Tibial nerve (tissue), 3 donors: ENCODE measurements around the gene B4GALNT1.

ENCODE experiments used
- POLR2A ChIP-seq, 2 donors: fragments of 450-650 bp; IDR thresholded peaks; one replicate each; pipeline ENCODE4 v1.6.1; 2017; ENCODE audit warnings: antibody characterized with exemption in 2 of 2, mild to moderate bottlenecking in 2 of 2, moderate library complexity in 2 of 2
- TF ChIP-seq, protein P1 (sequence below), 5 experiments: fragments of 200-600 bp in 3 of 5; fragments of 450-650 bp in 2 of 5; sonication (generic) in 3 of 5; IDR thresholded peaks; one replicate each; pipeline ENCODE4 v1.5.1; 2016 to 2019; ENCODE audit warnings: antibody characterized with exemption in 5 of 5, mild to moderate bottlenecking in 3 of 5, moderate library complexity in 2 of 5

DNA sequence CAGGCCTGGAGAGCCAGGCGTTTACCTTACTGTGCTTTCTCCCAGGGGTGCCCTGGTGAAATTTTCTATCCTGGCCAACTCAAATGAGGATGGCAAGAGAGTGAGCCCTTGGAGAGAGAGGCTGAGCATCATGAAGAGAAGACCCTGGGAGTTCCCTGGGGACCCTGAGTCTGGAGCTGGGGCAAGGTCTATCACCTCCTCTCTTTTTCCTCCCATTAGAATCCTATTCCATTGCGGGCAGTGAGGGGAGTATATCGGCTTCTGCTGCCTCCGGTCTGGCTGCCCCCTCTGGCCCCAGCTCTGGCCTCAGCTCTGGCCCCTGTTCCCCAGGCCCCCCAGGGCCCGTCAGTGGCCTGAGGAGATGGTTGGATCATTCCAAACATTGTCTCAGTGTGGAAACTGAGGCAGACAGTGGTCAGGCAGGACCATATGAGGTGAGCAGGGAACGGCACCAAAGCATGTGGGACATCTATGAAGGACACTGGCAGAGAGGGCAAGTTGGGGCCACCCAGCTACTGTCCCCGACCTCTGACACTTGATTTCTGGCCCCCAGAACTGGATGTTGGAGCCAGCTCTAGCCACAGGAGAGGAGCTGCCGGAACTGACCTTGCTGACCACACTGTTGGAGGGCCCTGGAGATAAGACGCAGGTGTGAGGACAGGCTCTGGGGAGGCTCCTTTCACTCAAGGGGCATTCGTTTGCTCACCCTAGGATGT lies 20.1 kb downstream of the B4GALNT1 start:
- TF ChIP-seq, protein P1, sequence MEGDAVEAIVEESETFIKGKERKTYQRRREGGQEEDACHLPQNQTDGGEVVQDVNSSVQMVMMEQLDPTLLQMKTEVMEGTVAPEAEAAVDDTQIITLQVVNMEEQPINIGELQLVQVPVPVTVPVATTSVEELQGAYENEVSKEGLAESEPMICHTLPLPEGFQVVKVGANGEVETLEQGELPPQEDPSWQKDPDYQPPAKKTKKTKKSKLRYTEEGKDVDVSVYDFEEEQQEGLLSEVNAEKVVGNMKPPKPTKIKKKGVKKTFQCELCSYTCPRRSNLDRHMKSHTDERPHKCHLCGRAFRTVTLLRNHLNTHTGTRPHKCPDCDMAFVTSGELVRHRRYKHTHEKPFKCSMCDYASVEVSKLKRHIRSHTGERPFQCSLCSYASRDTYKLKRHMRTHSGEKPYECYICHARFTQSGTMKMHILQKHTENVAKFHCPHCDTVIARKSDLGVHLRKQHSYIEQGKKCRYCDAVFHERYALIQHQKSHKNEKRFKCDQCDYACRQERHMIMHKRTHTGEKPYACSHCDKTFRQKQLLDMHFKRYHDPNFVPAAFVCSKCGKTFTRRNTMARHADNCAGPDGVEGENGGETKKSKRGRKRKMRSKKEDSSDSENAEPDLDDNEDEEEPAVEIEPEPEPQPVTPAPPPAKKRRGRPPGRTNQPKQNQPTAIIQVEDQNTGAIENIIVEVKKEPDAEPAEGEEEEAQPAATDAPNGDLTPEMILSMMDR (IDR thresholded peaks at IDR 0.05), result no peak
- TF ChIP-seq POLR2A (IDR thresholded peaks at IDR 0.05), result no peak
